Activated naive CD4-positive, alpha-beta T cell treated with anti-CD3 and anti-CD28 coated beads, Interleukin-2, amount 50 U/mL, for 16 hours (primary cell): ENCODE data around the gene HAND1.

ENCODE experiments used
- DNase-seq: peaks from one replicate; pipeline ENCODE4 v3.0.0-alpha.2; 2020

The HAND1 gene

DNA sequence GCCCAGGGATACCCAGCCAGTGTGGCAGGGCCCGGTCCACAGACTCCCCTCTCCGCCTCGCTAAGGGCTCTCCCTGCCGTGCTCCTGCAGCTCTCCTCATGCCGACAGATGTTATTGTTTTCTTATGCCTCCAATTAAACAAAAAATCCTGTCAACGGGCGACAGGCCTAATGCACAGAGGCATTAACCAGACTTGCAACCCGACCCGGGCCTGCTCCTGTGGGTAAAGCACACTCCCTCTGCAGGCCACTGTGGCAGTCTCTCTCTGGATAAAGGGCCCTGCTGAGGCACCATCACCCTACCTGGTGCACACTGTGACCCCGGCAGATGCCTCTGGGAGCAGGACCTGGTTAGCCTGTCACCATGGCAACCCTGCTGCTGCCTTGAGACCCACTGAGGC, 27.5 kb upstream of the HAND1 start:
- DNase-seq: no peak

DNA sequence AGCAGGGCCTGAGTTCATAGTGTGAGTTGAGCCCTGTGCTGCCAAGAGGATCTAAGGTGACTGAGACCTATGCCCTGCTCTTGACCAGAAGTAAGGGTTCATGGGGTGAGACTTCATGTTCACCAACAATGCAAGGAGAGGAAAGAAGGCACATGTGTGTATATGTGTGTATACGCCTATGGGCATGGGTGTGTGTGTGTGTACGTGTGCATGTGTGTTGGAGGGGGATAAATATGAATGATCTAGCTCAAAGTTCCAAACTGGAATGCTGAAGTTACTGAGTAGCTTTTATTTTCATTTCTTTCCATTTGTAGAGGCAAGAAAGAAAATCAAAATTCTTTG, 25.6 kb upstream of the HAND1 start:
- no peak for DNase-seq

DNA sequence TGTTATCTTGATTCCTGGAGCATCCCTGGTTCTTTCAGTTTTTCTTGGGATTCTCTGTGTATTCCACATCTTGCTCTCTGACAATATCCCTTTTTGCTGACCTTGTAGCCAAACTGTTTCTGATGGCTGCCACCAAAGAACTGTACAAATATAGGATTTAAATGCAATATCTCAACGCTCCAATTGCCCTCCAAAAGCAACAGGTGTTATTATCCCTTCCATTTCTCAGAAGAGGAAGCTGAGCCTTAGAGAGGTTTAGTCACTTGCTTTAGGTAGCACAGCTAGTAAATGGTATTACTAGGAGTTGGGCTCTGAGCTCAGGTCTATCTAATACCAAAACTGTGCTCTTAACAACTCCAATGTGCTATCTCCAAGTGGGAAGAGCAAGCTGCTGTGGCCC, 24.2 kb upstream of the HAND1 start:
- DNase-seq: no peak

DNA sequence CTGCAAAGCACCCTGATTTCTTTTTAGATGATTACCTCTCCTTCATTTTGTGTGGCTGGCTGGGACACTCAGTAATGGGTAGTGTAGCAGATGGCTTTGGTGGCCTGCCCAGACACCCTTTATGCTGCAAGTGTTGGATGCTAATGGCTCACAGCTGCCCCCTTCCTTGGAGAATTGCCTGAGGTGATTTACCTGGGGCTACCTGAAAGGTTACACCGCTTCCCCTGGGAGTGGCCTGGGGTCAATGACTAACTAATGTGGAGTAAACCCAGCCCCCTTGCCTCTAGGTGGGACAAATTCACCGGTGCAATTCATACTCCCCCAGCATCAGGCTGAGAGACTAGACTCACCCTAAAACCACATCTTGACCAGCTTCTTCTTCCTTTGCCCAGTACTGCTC, 23.5 kb upstream of the HAND1 start:
- DNase-seq: no peak

GRCh38 chr5:154498994-154499393, 21.0 kb upstream of the HAND1 start:
- no peak for DNase-seq

DNA sequence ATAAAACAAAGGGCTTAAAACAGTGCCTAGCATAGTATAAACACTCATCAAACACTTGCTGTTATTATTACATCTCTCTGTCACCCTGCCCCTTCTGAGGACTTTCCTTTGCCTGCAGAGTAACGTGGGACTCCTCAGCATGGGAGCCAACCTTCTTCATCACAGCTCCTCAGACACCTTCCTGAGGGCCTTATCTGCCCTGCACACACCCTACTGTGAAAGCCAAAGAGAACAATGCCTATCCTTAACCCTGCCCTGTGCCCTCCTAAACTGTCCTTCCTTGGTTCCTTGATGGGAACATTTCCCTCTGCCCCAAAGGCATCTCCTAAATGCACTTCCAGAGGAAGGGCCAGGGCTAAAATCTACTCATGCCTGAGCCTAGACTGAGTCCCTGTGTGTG, 20.6 kb upstream of the HAND1 start:
- no peak for DNase-seq

DNA sequence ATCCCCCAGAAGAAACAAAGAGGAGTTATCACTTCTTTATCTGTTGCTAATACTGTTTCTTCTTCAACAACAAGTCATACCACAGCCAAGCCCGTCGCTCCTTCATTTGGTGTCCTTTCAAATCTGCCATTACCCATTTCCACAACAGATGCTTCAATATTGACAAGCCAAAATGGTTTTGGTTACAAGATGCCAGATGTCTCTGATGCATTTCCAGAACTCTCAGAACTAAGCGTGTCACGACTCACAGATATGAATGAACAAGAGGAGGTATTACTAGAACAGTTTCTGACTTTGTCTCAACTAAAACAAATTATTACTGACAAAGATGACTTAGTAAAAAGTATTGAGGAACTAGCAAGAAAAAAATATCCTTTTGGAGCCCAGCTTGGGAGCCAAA, 16.0 kb upstream of the HAND1 start:
- no peak for DNase-seq

GRCh38 chr5:154493274-154493673, 15.2 kb upstream of the HAND1 start:
- no peak for DNase-seq

GRCh38 chr5:154491941-154492340, 13.9 kb upstream of the HAND1 start:
- no peak for DNase-seq

- DNase-seq: peak; percentile 58
Measured at GRCh38 chr5:154487541-154487940, 9.5 kb upstream of the HAND1 start.

GRCh38 chr5:154486427-154486866, 8.4 kb upstream of the HAND1 start:
- no peak for DNase-seq

DNA sequence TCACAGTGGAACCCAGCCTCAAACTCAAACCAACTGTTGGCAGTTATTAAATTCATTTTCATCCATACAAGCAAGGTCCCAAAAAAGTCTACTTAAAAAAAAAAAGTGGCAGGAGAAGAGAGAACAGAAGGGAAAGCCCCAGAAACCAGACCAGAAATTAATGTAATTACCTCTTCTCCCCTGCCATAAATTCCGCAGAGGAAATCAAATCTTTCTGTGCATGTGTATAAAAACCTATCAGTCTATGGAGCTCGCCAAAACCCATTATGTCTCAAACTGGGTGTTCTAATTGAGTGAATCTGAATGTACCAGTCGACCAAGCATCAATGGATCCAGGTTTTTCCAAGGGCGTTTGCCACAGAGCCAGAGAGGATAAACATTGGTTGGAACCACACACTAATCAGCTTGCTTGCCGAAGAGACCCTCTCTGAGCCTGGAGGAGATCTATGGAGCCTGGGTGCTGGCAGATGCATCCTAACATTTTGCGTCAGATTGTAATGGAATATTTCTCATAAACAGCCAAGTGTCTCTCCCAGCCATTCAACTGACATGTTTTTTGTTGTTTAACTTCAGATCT, 7.9 kb upstream of the HAND1 start:
- DNase-seq: no peak

- no peak for DNase-seq
Measured at GRCh38 chr5:154485096-154485491, 7.1 kb upstream of the HAND1 start.

DNA sequence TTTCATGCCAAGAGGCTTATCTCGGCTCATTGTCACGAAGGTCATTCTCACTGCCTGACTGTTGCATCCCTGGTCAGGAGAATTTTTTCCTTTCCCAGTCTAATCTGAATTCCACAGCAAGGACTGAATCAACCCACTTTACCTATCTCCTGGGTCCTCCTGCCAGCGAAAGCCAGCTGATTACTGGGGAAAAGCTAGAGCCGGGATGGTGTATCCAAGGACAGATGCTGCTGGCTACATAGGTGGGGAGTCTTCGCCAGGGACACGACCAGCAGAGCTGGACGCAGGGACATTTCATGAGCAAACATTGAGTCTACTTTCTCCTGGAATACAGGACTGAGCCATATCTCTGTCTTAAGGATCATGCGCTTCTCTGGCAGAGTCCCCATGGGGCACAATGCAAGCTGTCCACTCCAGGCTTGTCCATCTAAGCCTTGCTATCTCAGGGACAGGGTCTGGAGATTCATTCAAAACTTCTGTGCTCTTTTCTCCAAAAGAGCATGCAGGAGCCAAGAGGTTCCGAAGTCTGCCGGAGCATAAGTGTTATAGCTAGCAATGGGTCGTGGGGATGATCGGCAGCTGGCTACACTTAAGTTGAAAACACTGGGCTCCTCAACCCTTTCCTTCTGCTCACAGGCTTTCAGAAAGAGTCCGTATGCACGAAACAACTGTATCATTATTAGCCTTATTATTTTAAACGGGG, 6.5 kb upstream of the HAND1 start:
- DNase-seq: no peak

DNA sequence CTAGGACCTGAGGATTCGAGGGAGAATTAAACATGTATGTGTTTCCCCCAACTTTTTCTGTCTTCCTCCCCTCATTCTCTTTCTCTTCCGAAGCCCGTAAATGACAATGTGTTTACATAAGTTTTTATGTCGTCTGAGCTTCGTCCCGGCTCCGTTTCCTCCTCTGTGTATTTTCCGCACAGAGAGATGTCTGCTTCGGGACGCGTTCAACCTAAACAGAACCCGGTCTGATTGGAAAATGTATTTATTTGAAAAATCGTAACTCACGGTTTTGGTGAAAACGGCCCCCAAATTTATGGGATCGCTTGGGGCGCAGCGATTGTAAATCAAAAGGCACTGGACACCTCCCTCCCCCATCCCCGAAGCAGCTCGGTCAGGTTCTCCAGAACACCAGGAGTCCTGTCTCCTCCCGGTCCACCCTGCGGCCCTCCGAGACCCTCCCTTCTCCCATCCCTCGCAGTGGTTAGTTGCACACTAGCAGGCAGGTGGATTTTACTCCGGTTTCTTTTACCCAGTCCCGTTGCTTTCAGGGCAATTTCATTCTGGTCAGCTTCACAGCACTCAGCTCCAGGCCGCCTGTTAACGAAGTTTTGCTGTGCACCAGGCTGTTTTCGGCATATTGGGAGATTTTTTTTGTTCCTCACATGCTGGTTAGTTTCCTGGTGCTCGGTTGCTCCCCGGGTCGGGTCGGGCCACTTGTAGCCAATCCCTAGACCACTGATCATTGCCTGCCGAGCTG, 5.8 kb upstream of the HAND1 start:
- no peak for DNase-seq

DNA sequence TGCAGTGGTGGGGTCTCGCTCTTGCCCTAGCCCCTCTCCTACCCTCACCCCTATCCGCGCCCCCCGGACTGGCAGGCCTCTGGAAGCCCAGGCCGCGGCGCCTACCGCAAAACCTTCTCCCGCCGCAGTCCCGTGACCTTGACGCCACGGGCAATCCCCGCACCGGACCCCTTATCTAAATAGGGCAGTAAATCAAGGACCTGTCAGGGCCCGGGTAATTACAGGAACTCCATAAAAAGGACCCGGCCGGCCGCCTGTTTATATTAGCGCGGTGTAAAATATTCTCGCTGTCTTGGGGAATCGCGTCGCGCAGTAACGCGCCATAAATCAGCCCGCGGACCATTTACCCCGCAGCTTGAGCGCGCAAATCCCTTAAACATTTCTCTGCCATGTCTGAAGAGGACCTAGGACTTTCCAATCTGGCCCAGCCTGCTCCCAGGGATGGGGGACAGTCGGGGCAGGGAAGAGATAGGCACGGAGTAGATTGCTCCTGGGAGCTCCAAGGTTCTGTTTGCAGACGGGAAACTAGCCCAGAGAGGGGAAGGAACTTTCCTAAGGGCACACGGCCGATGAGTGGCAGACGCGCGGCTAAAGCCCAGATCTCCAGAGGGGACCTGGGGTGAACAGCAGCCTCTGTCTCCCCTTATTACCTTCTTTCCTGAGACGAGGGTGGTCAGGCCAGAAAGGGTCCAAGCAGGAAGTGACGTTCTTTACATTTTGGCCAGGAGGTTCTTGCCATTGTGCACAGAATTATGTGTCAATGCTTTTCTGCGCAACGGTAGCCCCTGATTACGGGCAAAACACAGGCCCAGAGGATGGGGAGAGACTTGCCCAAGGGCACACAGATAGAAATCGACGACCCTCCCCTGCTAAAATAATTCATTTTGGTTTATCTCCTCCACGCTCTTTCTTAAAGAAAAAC, 4.8 kb upstream of the HAND1 start:
- no peak for DNase-seq

- no peak for DNase-seq
Measured at GRCh38 chr5:154481584-154482381, 3.8 kb upstream of the HAND1 start.

- no peak for DNase-seq
Measured at GRCh38 chr5:154480847-154481246, 2.8 kb upstream of the HAND1 start.

GRCh38 chr5:154479944-154480750, 2.1 kb upstream of the HAND1 start:
- no peak for DNase-seq

- DNase-seq: no peak
Measured at GRCh38 chr5:154479160-154479943, 1.3 kb upstream of the HAND1 start.

- no peak for DNase-seq
Measured at GRCh38 chr5:154478752-154479159, 729 bp upstream of the HAND1 start.
